Measurements from ENCODE around the gene TAS2R5. TPM values are rescaled to one million over a fixed set of nuclear protein-coding genes. Genes with fewer than 3 reads are reported as not detected.
A peak's percentile ranks its signal among the peaks of the same experiment; 100 is the strongest.
"Not testable (repeated sequence)": the region's sequence is repeated elsewhere in the genome, so short reads cannot be mapped to it uniquely, and the experiment has no call there.

Gene TAS2R5
- 0.10 and 0.26 TPM in 2 replicates for total RNA-seq (2014; rRNA removed; shearing (Covaris generic))

- DNase-seq (ENCODE audit: low spot score) = no peak
Observed at GRCh38 chr7:141789917-141790316, at the start of gene TAS2R5. Gene TAS2R5, plus strand, starts transcription at chr7:141790217. Its CDS starts 145 bp downstream, at chr7:141790362.

GRCh38 chr7:141742229-141742628 is 47.8 kb upstream of the TAS2R5 start:
- no peak for DNase-seq (ENCODE audit: low spot score)

GRCh38 chr7:141744131-141744530 is 45.9 kb upstream of the TAS2R5 start:
- no peak for DNase-seq (ENCODE audit: low spot score)

- DNase-seq (ENCODE audit: low spot score) = no peak
Observed at GRCh38 chr7:141748396-141748795, 41.6 kb upstream of the TAS2R5 start.

- peak; percentile 25 for DNase-seq (ENCODE audit: low spot score)
Observed at GRCh38 chr7:141751904-141752303, 38.1 kb upstream of the TAS2R5 start.

- peak; percentile 21 for DNase-seq (ENCODE audit: low spot score)
Observed at GRCh38 chr7:141752634-141753033, 37.4 kb upstream of the TAS2R5 start.

GRCh38 chr7:141754939-141755338 is 35.1 kb upstream of the TAS2R5 start:
- DNase-seq (ENCODE audit: low spot score) = peak; percentile 54

- no peak for DNase-seq (ENCODE audit: low spot score)
Observed at GRCh38 chr7:141763797-141764196, 26.2 kb upstream of the TAS2R5 start, which contains the start of gene TAS2R3. Gene TAS2R3, plus strand, starts transcription at chr7:141764097. Its CDS starts 62 bp downstream, at chr7:141764159.

GRCh38 chr7:141770083-141770583 is 19.9 kb upstream of the TAS2R5 start:
- DNase-seq (ENCODE audit: low spot score) = not testable (repeated sequence)

- no peak for DNase-seq (ENCODE audit: low spot score)
Observed at GRCh38 chr7:141776374-141776773, 13.6 kb upstream of the TAS2R5 start, which contains the start of gene TAS2R4. Gene TAS2R4, plus strand, starts transcription at chr7:141776674. Its CDS starts 1,815 bp downstream, at chr7:141778489.

- peak; percentile 82 for DNase-seq (ENCODE audit: low spot score)
Observed at GRCh38 chr7:141785706-141786552, 4.1 kb upstream of the TAS2R5 start.

- DNase-seq (ENCODE audit: low spot score) = no peak
Observed at GRCh38 chr7:141788296-141788695, 1.7 kb upstream of the TAS2R5 start.

- no peak for DNase-seq (ENCODE audit: low spot score)
Observed at GRCh38 chr7:141792526-141792925, 2.5 kb downstream of the TAS2R5 start.

GRCh38 chr7:141820067-141820466 is 30.1 kb downstream of the TAS2R5 start:
- no peak for DNase-seq (ENCODE audit: low spot score)

GRCh38 chr7:141822432-141822831 is 32.4 kb downstream of the TAS2R5 start:
- not testable (repeated sequence) for DNase-seq (ENCODE audit: low spot score)

- DNase-seq (ENCODE audit: low spot score) = no peak
Observed at GRCh38 chr7:141837683-141838082, 47.7 kb downstream of the TAS2R5 start.

GRCh38 chr7:141838581-141838980 is 48.6 kb downstream of the TAS2R5 start:
- DNase-seq (ENCODE audit: low spot score) = no peak

GRCh38 chr7:141839256-141839655 is 49.2 kb downstream of the TAS2R5 start:
- no peak for DNase-seq (ENCODE audit: low spot score)

- no peak for DNase-seq (ENCODE audit: low spot score)
Observed at GRCh38 chr7:141840708-141841107, 50.7 kb downstream of the TAS2R5 start.

Measured in HT-29 (cell line).